PFSK-1 (cell line): ENCODE results near the gene HSPG2.

ENCODE experiments used
- POLR2AphosphoS5 ChIP-seq: IDR thresholded peaks from 2 replicates; pipeline ENCODE4 v1.6.1; 2012; ENCODE audit warnings: low read depth, mild to moderate bottlenecking, control low read depth, low read length, moderate library complexity
- TAF1 ChIP-seq: IDR thresholded peaks from 2 replicates; pipeline ENCODE4 v1.6.1; 2012; ENCODE audit warnings: low read length, control low read depth, borderline replicate concordance; ENCODE audit not compliant: insufficient read depth
- TF ChIP-seq, protein P1 (sequence below), 2 experiments: IDR thresholded peaks; 2 replicates each; pipeline versions ENCODE4 v1.6.1 to v1.8.0; 2011 to 2012; ENCODE audit warnings: low read depth in 2 of 2, low read length in 2 of 2, control low read depth in 1 of 2, inconsistent platforms in 1 of 2, mild to moderate bottlenecking in 1 of 2, moderate library complexity in 1 of 2; ENCODE audit not compliant: insufficient read depth in 1 of 2

DNA sequence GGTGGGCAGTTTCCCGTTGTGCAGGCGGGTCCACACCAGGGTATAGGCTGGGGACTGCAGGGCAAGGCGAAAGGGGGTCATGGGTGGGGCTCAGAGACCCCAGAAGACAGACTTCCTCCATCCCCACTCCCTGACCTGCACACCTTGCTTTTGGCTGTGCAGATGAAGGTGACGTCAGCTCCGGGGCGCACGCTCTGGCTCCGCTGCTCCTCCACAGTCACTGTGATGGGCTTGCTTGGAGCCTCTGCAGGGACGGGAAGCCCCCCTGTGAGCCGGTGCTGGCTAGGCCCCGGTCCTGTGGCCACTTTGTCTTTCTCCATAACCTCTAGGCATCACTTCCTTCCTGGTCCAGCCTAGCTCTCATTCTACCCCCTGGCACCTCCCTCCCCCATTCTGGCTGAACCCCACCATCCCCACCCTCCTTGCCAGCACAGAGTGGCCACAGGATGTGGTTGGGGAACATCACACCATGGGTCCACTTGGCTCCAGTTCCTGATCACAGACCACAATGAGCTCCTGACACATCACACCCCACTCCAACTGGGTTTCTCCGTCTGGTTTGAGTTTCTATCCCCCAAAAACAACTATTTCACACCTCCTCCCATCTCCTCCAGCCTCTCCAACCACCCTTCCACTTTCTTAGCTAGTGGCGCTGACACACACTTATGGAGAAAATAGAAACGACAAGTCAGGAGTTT, 79.8 kb downstream of the HSPG2 start:
- no peak for TF ChIP-seq POLR2AphosphoS5
- TF ChIP-seq, protein P1, sequence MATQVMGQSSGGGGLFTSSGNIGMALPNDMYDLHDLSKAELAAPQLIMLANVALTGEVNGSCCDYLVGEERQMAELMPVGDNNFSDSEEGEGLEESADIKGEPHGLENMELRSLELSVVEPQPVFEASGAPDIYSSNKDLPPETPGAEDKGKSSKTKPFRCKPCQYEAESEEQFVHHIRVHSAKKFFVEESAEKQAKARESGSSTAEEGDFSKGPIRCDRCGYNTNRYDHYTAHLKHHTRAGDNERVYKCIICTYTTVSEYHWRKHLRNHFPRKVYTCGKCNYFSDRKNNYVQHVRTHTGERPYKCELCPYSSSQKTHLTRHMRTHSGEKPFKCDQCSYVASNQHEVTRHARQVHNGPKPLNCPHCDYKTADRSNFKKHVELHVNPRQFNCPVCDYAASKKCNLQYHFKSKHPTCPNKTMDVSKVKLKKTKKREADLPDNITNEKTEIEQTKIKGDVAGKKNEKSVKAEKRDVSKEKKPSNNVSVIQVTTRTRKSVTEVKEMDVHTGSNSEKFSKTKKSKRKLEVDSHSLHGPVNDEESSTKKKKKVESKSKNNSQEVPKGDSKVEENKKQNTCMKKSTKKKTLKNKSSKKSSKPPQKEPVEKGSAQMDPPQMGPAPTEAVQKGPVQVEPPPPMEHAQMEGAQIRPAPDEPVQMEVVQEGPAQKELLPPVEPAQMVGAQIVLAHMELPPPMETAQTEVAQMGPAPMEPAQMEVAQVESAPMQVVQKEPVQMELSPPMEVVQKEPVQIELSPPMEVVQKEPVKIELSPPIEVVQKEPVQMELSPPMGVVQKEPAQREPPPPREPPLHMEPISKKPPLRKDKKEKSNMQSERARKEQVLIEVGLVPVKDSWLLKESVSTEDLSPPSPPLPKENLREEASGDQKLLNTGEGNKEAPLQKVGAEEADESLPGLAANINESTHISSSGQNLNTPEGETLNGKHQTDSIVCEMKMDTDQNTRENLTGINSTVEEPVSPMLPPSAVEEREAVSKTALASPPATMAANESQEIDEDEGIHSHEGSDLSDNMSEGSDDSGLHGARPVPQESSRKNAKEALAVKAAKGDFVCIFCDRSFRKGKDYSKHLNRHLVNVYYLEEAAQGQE (IDR thresholded peaks at IDR 0.05; ENCODE audit: insufficient read depth in 1 of 2, low read depth in 2 of 2, low read length in 2 of 2) = no peak
- TF ChIP-seq TAF1 = no peak
